Measurements from ENCODE around the gene CFAP119.

The CFAP119 gene

GRCh38 chr16:30780549-30780948 is 18.7 kb upstream of the CFAP119 start:
- no peak for DNase-seq

GRCh38 chr16:30780021-30780420 is 18.2 kb upstream of the CFAP119 start:
- no peak for DNase-seq

DNA sequence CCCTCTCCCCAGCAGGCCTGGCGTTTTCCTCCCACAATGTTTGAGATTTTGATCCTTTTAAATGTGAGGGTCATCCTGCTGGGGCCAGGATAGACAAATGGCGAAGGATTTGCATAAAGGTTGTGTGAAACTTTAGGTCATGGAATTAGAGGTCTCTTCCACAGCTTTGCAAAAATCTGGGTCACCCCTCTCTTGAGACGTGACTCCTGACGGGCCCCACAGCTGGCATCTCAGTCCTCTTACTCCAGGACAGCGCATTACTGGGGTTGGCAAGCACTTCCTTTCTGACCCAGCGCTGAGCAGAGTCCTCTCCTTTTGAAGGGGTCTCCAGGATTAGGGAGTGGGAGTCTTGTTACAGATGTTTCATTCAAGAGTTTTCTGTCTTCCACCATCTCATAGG is 17.7 kb upstream of the CFAP119 start:
- DNase-seq = no peak

- DNase-seq = no peak
These were observed 16.8 kb upstream of the CFAP119 start for GRCh38 chr16:30778549-30779244.

GRCh38 chr16:30777591-30778297 is 15.9 kb upstream of the CFAP119 start:
- DNase-seq = no peak

DNA sequence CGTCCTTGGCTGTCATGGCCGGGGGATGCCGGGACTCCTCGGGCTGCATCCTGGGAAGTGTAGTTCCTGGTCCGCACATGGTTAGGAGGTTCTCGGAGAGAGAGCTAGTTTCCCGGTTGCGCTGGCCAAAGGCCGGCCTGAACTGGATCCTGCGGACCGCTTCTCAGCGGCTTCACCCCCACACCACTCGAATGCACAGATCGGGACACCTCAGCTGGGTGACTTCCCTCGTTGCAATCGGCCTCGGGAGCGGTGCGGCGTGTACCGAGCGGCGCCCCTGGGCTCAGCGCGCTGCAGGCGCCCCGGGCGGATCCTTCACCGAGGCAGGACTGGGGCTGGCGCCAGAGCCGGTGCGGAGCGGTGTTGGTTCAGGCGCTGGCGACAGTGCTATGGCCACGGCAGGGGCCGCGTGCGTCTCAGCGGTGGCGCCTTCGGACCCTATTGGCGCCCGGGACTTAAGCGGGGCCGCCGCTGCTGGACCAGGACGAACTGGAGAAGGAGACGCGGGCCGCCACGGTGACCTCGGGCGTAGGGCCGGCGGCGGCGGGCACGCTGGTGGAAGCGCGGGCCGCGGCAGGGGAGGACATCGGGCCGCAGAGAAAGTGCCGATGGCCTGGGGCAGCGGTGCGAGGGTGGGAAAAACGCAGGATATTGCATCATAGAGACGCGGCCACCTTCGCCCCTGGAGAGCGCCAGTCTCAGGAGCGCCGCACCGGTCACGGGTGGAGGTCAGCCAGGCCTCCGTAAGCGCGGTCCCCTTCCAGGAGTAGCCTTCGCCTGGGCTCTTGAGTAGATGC is 13.7 kb upstream of the CFAP119 start:
- DNase-seq = peak; percentile 89

DNA sequence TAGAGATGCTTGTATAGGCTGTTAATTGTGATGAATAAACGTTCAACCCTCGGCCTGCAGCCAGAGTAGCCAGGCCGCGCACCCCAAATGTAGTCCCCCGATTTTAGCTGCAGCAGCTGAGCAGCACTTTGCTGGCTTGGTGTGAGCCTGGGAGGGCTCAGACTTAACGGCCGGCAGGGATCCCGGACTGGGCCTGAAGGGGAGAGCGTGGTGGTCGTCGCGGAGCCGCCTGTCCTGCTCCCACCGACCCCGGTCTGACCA is 13.2 kb upstream of the CFAP119 start:
- no peak for DNase-seq

DNA sequence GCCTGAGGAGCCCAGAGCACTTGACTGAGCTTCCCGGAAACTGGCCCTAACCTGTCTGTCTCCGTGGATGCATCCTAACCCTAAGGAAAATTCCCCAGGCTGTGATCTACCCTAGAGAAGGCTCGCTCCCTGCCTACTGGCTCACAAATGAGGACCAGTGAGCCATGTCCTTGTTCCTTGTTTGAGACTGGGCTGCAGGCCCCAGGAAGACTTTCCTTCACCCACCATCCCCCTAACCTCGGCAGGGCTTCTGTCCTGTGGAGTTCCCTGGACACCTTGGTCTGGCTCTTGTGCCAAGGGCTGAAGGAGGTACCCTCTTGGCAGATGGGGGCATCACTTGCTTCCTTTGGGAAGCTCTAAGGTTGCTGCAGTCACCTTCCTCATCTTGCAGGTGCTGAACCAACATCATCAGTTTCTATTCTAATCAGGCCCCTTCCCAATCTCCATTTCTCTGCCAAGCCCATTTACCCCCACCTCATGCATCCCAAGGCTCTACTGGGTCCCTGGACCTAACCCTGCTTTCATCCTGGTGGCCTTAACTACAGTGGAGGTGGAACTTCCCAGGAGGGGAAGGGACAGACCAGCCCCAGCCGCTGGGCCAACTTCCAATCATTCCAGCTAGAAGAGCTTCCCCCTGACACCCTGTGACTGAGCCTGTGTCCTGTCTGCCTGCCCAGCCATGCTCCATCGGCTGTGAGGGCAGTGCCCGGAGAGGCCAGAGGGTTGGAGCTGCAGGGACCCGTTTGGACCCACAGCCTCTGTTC is 12.7 kb upstream of the CFAP119 start:
- DNase-seq = no peak

DNA sequence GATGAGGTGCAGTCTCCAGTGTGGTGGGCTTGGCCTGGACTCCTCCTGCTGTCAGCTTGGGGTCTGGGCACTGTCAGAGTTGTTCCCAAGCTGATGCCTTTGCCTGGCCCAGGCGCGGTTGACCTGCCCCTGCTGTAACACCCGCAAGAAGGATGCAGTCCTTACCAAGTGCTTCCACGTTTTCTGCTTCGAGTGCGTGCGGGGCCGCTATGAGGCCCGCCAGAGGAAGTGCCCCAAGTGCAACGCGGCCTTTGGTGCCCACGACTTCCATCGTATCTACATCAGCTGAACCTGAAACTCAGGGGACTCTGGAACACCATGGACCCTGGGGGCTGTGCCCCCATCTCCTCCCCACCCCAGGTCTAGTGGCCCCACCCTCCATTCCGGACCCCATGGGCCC is 12.0 kb upstream of the CFAP119 start:
- DNase-seq = no peak

DNA sequence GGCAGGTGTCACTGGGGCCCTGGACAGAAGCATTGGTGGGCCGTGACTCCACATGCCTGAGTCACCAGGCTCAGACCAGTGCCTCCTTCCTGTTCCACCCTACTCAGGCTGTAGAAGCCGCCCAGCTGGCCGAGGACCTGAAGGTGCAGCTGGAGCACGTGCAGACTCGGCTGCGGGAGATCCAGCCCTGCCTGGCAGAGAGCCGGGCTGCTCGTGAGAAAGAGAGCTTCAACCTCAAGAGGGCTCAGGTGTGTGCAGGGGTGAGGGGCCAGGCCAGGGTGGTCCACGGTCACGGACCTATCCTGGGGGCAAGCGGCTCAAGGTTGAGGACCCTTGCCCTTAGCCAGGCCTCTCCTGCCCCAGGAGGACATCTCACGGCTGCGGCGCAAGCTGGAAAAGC is 9.9 kb upstream of the CFAP119 start:
- no peak for DNase-seq

DNA sequence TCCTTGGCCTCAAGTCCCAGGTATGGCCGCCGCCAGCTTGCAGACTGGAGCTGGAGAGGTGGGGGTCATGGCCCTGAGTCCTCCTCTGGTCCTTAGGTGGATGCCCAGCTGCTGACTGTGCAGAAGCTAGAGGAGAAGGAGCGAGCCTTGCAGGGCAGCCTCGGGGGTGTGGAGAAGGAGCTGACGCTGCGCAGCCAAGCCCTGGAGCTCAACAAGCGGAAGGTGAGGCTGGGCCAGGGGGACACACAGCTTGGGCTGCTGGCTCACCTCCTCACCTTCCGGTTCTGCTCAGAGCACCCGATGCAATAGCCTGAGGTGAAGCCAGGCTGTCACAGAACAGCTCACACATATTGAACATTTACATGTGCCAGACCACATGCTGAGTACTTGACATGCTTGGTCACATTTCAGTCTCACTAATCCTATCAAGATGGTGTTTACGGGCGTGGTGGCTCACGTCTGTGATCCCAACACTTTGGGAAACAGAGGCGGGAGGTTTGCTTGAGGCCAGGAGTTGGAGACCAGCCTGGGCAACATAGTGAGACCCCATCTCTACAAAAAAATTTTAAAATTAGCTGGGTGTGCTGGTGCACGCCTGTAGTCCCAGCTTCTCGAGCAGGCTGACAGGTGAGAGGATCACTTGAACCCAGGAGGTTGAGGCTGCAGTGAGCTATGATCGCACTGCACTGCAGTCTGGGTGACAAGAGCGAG is 7.7 kb upstream of the CFAP119 start:
- DNase-seq = no peak

DNA sequence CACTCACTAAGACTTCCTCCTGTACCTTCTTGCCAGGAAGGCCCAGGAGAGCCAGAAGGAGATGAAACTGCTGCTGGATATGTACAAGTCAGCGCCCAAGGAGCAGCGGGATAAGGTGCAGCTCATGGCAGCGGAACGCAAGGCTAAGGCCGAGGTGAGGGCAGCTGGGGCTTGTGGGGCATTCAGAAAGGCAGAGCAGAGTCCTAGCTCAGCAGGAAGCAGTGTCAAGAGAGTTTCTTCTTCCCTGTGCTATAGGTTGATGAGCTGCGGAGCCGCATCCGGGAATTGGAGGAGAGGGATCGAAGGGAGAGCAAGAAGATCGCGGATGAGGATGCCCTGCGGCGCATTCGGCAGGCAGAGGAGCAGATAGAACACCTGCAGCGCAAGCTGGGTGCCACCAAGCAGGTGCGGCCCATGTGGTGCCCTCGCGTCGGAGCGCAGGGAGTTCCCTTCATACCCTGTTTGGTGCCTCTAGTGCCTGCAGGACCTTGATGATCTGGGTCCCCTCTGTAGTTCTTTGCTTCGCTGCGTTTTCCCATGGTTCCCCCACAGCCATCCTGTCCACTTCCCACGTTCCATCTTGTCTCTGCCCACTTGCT is 6.8 kb upstream of the CFAP119 start:
- no peak for DNase-seq

- no peak for DNase-seq
These were observed 6.1 kb upstream of the CFAP119 start for GRCh38 chr16:30767767-30768465.

GRCh38 chr16:30766933-30767284 is 5.0 kb upstream of the CFAP119 start:
- no peak for DNase-seq

- no peak for DNase-seq
These were observed 4.5 kb upstream of the CFAP119 start for GRCh38 chr16:30766206-30766932.

DNA sequence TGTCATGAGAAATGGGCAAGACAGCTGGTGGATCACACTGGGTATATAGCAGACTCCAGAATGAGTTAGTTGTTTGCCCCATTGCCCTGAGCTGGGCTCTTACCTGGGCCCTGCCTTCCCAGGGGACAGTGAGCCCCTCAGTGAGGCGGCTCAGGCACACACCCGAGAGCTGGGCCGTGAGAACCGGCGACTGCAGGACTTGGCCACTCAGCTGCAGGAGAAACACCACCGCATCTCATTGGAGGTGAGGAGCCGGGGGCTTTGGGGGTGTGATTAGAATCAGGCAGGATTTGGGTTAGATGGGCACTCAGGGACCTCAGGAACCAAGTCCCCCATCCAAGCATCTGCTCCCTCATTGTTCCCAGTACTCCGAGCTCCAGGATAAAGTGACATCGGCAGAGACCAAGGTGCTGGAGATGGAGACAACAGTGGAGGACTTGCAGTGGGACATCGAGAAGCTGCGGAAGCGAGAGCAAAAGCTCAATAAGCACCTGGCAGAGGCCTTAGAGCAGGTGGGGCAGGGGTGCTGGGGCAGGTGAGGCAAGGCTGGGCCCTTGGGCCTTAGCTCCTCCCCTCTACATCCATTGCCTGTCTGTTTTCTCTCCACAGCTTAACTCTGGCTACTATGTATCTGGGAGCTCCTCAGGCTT is 3.1 kb upstream of the CFAP119 start:
- no peak for DNase-seq

GRCh38 chr16:30764086-30764485 is 2.2 kb upstream of the CFAP119 start:
- no peak for DNase-seq

DNA sequence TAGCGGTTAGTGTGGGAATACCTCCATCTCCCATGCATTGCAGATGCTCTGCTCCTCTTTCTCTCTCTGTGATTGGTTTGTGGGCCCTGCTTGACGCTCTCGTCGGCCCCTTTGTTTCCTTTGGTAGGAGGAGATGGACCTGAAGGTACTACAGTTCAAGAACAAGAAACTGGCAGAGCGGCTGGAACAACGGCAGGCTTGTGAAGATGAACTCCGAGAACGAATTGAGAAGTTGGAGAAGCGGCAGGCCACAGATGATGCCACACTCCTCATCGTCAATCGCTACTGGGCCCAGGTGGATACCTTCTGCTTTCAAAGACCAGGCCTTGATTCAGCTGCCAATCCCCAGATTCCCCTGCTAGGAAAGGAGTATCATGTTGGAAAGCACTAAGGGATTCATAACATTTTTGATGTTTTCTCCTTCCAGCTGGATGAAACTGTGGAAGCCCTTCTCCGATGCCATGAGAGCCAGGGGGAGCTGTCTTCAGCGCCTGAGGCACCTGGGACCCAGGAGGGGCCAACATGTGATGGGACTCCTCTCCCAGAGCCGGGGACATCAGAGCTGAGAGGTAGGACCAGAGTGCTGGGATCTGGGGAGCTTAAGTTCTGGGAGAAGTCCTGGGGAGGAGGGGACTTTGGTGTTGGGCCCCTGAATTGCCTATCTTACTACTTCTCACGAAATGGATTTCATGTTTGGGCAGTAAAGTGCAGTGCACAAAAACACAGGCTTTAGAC is 1.3 kb upstream of the CFAP119 start:
- DNase-seq = no peak

- no peak for DNase-seq
These were observed 385 bp downstream of the CFAP119 start for GRCh38 chr16:30761427-30761927.
